Naive B cell (primary cell): ENCODE data around the gene BABAM1. TPM values are rescaled to one million over a fixed set of nuclear protein-coding genes. Genes with fewer than 3 reads are reported as not detected.

Experiments
- polyA plus RNA-seq, 6 donors: library from polyadenylated mRNA; unstranded; fragments of 300-500 nt; fragmentation: Illumina TruSeq; gene quantifications; one replicate each; pipeline ENCODE4 v1.2.3, GENCODE V29; 2021; ENCODE audit warnings: low read depth in 6 of 6

The BABAM1 gene
- polyA plus RNA-seq, 6 donors from 2014 or later = 102 to 183 (median 108) TPM

Other genes with a start within 250 kb of the BABAM1 start
- under 1 TPM in 4 of 6 donors, not detected in 2; 0.12 to 0.65 (median 0.35) TPM for gene CPAMD8, start 240.6 kb upstream of the BABAM1 start, polyA plus RNA-seq
- gene HAUS8, start 192.0 kb upstream of the BABAM1 start, polyA plus RNA-seq = 10 to 100 TPM in 2 of 6 donors, 1 to 10 TPM in 4; 3.9 to 11.4 (median 7.2) TPM
- 10 to 100 TPM in 2 of 6 donors, 1 to 10 TPM in 4; 3.1 to 34.9 (median 6.9) TPM for gene MYO9B, start 191.7 kb upstream of the BABAM1 start, polyA plus RNA-seq
- 10 to 100 TPM; 46.2 to 70.0 (median 58.7) TPM for gene USE1, start 52.1 kb upstream of the BABAM1 start, polyA plus RNA-seq
- 10 to 100 TPM; 32.8 to 82.8 (median 39.3) TPM for gene OCEL1, start 41.2 kb upstream of the BABAM1 start, polyA plus RNA-seq
- gene NR2F6, start 21.5 kb upstream of the BABAM1 start, polyA plus RNA-seq = 1 to 10 TPM in 3 of 6 donors, under 1 TPM in 2, not detected in 1; 0.33 to 1.6 (median 1.0) TPM
- not detected for gene USHBP1, start 2.7 kb upstream of the BABAM1 start, polyA plus RNA-seq
- 1 to 10 TPM in 5 of 6 donors, not detected in 1; 1.6 to 3.1 (median 1.9) TPM for gene ANKLE1, start 14.5 kb downstream of the BABAM1 start, polyA plus RNA-seq
- gene ABHD8, start 36.0 kb downstream of the BABAM1 start, polyA plus RNA-seq = 1 to 10 TPM; 6.4 to 8.6 (median 7.4) TPM
- 100 to 1,000 TPM; 121 to 189 (median 160) TPM for gene MRPL34, start 38.4 kb downstream of the BABAM1 start, polyA plus RNA-seq
- 10 to 100 TPM; 16.2 to 25.0 (median 22.6) TPM for gene DDA1, start 42.1 kb downstream of the BABAM1 start, polyA plus RNA-seq
- not detected for gene ANO8, start 67.4 kb downstream of the BABAM1 start, polyA plus RNA-seq
- gene GTPBP3, start 70.1 kb downstream of the BABAM1 start, polyA plus RNA-seq = 1 to 10 TPM; 5.6 to 9.7 (median 6.8) TPM
- gene PLVAP, start 109.9 kb downstream of the BABAM1 start, polyA plus RNA-seq = not detected
- not detected for gene CCDC194, start 126.8 kb downstream of the BABAM1 start, polyA plus RNA-seq
- gene BST2, start 138.2 kb downstream of the BABAM1 start, polyA plus RNA-seq = 100 to 1,000 TPM; 131 to 189 (median 163) TPM
- 10 to 100 TPM; 14.3 to 44.0 (median 25.0) TPM for gene MVB12A, start 152.6 kb downstream of the BABAM1 start, polyA plus RNA-seq
- under 1 TPM in 1 of 6 donors, not detected in 5; 0.52 TPM for gene TMEM221, start 181.2 kb downstream of the BABAM1 start, polyA plus RNA-seq
- not detected for gene NXNL1, start 193.5 kb downstream of the BABAM1 start, polyA plus RNA-seq
- 1 to 10 TPM in 5 of 6 donors, not detected in 1; 1.3 to 3.1 (median 2.3) TPM for gene SLC27A1, start 203.1 kb downstream of the BABAM1 start, polyA plus RNA-seq
- gene PGLS, start 244.2 kb downstream of the BABAM1 start, polyA plus RNA-seq = 10 to 100 TPM; 32.3 to 79.7 (median 73.0) TPM